Renal pelvis (tissue), 4 donors: Measurements from ENCODE around the gene SPAG7. TPM values are rescaled to one million over a fixed set of nuclear protein-coding genes. Genes with fewer than 3 reads are reported as not detected.

Experiments used
- DNase-seq: peaks from one replicate; pipeline ENCODE4 v3.0.0-alpha.2; 2013
- polyA plus RNA-seq, 3 donors: library from polyadenylated mRNA; unstranded; fragments of 120-200 nt; gene quantifications; one replicate each; pipeline ENCODE4 v1.2.1, GENCODE V29; 2013; ENCODE audit not compliant: insufficient read length in 3 of 3

The SPAG7 gene
- polyA plus RNA-seq, 3 donors: 99.6 to 111 (median 100.0) TPM

GRCh38 chr17:4953451-4953961 is 14.1 kb downstream of the SPAG7 start:
- DNase-seq: no peak

GRCh38 chr17:4951486-4951885 is 16.1 kb downstream of the SPAG7 start:
- DNase-seq: no peak

GRCh38 chr17:4950746-4951204 is 16.8 kb downstream of the SPAG7 start, which contains the start of gene ENO3:
TSS of gene ENO3 (plus strand) at chr17:4951119. CDS start at chr17:4951830, 711 bp downstream.
- DNase-seq: no peak

GRCh38 chr17:4950075-4950745 is 17.4 kb downstream of the SPAG7 start:
- no peak for DNase-seq

- DNase-seq: no peak
These were observed 18.1 kb downstream of the SPAG7 start for GRCh38 chr17:4949321-4950074.

- peak; percentile 89 for DNase-seq
These were observed 18.7 kb downstream of the SPAG7 start for GRCh38 chr17:4948931-4949320.

GRCh38 chr17:4948166-4948930 is 19.3 kb downstream of the SPAG7 start, which contains the start of gene PFN1:
TSS of gene PFN1 (minus strand) at chr17:4948530. CDS start at chr17:4948394, 136 bp downstream.
- DNase-seq: peak; percentile 90

- DNase-seq: no peak
These were observed 20.0 kb downstream of the SPAG7 start for GRCh38 chr17:4947411-4948165.

GRCh38 chr17:4947010-4947410 is 20.6 kb downstream of the SPAG7 start:
- DNase-seq: no peak

- DNase-seq: no peak
These were observed 21.2 kb downstream of the SPAG7 start for GRCh38 chr17:4946312-4946976.

GRCh38 chr17:4945944-4946280 is 21.7 kb downstream of the SPAG7 start:
- no peak for DNase-seq

GRCh38 chr17:4945176-4945943 is 22.3 kb downstream of the SPAG7 start:
- DNase-seq: no peak

GRCh38 chr17:4944554-4945175 is 23.0 kb downstream of the SPAG7 start:
- DNase-seq: no peak

GRCh38 chr17:4944163-4944553 is 23.5 kb downstream of the SPAG7 start:
- DNase-seq: no peak

GRCh38 chr17:4942760-4943508 is 24.7 kb downstream of the SPAG7 start:
- no peak for DNase-seq

GRCh38 chr17:4941319-4941610 is 26.4 kb downstream of the SPAG7 start:
- DNase-seq: no peak

GRCh38 chr17:4940555-4941318 is 26.9 kb downstream of the SPAG7 start:
- no peak for DNase-seq

GRCh38 chr17:4939796-4940554 is 27.6 kb downstream of the SPAG7 start, which contains the start of the genes RNF167 and SLC25A11:
TSS of gene RNF167 (plus strand) at chr17:4940268. CDS start at chr17:4940910, 642 bp downstream.
TSS of gene SLC25A11 (minus strand) at chr17:4940046. CDS start at chr17:4939910, 136 bp downstream.
- DNase-seq: peak; percentile 100
